ENCODE data around the gene XRCC5. TPM values are rescaled to one million over a fixed set of nuclear protein-coding genes. Genes with fewer than 3 reads are reported as not detected.

The XRCC5 gene
- 170 and 284 TPM in 2 replicates for total RNA-seq

DNA sequence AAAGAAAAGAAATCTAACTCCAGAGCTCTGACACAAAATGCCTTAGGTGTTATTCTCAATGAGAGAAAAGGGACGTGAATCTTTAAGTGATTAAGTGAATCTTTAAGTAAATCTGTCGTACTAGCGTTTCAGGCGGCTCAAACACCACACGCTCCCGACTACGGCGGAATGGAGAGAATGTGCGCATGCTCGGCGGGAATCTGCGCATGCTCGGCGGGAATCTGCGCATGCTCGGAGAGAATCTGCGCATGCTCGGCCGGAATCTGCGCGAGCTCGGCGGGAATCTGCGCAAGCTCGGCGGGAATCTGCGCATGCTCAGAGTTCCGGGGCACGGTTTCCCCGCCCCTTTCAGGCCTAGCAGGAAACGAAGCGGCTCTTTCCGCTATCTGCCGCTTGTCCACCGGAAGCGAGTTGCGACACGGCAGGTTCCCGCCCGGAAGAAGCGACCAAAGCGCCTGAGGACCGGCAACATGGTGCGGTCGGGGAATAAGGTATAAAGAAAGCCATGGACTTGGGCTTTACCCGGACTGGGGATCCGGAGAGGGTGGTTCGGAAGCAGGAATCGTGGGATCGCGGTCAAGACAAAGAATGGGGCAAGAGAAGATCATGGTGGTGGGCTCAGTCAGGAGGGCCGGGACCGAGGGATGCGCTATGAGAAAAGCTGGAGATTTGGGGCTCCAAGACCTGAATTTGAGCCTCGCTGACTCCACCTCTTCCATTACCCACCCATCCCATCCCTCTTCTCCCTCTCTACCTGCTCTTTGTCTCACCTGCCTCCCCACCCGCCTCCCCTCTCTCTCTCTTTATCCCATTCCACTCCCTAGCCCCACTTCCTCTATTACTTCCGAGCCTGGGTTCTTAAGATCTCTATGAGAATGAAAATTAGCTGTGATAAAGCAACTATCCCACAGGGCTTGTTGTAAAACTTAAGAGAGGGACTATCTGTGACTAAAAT lies at the start of gene XRCC5:
TSS of gene XRCC5 (plus strand) at position 382 of the 955 bp plus-strand sequence. CDS start at position 471, 89 bp downstream.

DNA sequence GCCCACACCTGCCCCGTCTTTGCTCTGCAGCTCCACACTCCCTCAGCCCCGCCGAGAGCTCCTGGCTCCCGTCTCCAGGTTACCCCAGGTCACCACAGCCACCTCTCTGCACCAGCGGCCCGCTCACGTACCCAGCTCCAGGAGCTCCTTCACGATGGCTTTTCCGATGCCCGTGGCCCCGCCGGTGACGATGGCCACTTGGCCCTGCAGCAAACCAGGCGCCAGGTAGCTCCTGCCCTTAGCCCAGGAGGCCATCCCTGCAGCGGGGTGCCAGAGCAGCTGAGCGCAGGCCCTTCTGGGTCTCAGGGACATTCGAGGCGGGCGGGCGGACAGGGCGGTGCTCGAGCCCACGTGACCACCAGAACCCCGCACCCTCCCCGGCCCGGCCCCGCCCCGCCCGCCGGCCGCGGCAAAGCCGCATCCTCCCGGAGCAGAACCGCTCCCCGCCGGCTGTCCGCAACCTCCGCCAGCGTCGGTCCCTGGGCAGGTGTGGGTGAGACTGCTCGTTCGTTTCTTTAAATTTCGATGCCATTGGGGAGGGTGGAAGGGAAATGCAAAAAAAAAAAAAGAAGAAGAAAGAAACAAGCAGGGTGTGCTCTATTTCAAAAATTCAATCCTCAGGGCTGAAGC lies 27.5 kb upstream of the XRCC5 start, which contains the start of the genes PECR and TMEM169:
TSS of gene PECR (minus strand) at position 323 of the 630 bp plus-strand sequence. CDS start at position 255, 68 bp downstream.
TSS of gene TMEM169 (plus strand) at position 433 of the 630 bp plus-strand sequence. CDS start 14,045 bp downstream, outside the sequence.

Other genes with a start within 250 kb of the XRCC5 start
- gene MREG, start 95.8 kb upstream of the XRCC5 start, total RNA-seq = 1.9 and 3.0 TPM in 2 replicates
- 6.5 and 19.9 TPM in 2 replicates for gene PECR, start 27.5 kb upstream of the XRCC5 start, total RNA-seq
- gene TMEM169, start 27.4 kb upstream of the XRCC5 start, total RNA-seq = under 0.01 and 0.50 TPM in 2 replicates